NT2/D1 (cell line): ENCODE results near the gene RGS11.

Experiments used
- DNase-seq: peaks from one replicate; pipeline ENCODE4 v3.0.0-alpha.2; 2011; ENCODE audit warnings: low read depth, low spot score
- H3K27me3 ChIP-seq: 2 replicates; pipeline ENCODE4 v1.6.0; 2011; ENCODE audit warnings: mild to moderate bottlenecking; ENCODE audit not compliant: insufficient read length, insufficient read depth
- H3K36me3 ChIP-seq: 2 replicates; pipeline ENCODE4 v1.6.1; 2011; ENCODE audit warnings: mild to moderate bottlenecking, low read length, mixed read lengths; ENCODE audit not compliant: insufficient read depth, insufficient read length
- H3K4me1 ChIP-seq: 2 replicates; pipeline ENCODE4 v1.5.1; 2011; ENCODE audit not compliant: insufficient read depth, insufficient read length
- H3K4me3 ChIP-seq: 2 replicates; pipeline ENCODE4 v1.5.1; 2011; ENCODE audit warnings: low read depth; ENCODE audit not compliant: insufficient read length
- H3K9ac ChIP-seq: 2 replicates; pipeline ENCODE4 v1.6.0; 2011; ENCODE audit warnings: low read depth; ENCODE audit not compliant: insufficient read length
- H3K9me3 ChIP-seq: 2 replicates; pipeline ENCODE4 v1.5.1; 2011; ENCODE audit warnings: mild to moderate bottlenecking, low read length; ENCODE audit not compliant: insufficient read depth
- SUZ12 ChIP-seq: IDR thresholded peaks from 2 replicates; pipeline ENCODE4 v1.6.1; 2011; ENCODE audit not compliant: insufficient read length, insufficient read depth; ENCODE audit errors: extremely low read depth
- YY1 ChIP-seq: IDR thresholded peaks from 2 replicates; pipeline ENCODE4 v1.6.1; 2011; ENCODE audit not compliant: insufficient read length, insufficient read depth
- ZNF274 ChIP-seq: IDR thresholded peaks from 2 replicates; pipeline ENCODE4 v1.6.1; 2011; ENCODE audit warnings: mild to moderate bottlenecking, low read depth, low read length

RGS11 gene

GRCh38 chr16:305916-306626, 30.3 kb upstream of the RGS11 start:
- no peak overlapping the region for H3K9ac ChIP-seq
- no peak overlapping the region for H3K4me3 ChIP-seq
- peaks cover 83% of the 10 kb centered on the region for H3K36me3 ChIP-seq
- no peak for DNase-seq
- H3K9me3 ChIP-seq: no peaks in the 10 kb centered on the region
- peaks cover 8% of the 10 kb centered on the region for H3K4me1 ChIP-seq
- no peak for TF ChIP-seq ZNF274
- TF ChIP-seq YY1: no peak
- TF ChIP-seq SUZ12: no peak
- H3K27me3 ChIP-seq: no peaks in the 10 kb centered on the region

- Histone ChIP-seq H3K9me3 (no peaks in the 10 kb centered on the region), H3K27me3 (no peaks in the 10 kb centered on the region), H3K36me3 (peaks cover 77% of the 10 kb centered on the region), H3K4me1 (no peaks in the 10 kb centered on the region), H3K9ac (no peak overlapping the region), H3K4me3 (no peak overlapping the region)
- TF ChIP-seq ZNF274 (no peak), SUZ12 (no peak), YY1 (no peak)
- no peak for DNase-seq
These were observed 28.2 kb upstream of the RGS11 start for GRCh38 chr16:303760-304505.

GRCh38 chr16:301950-302349, 26.2 kb upstream of the RGS11 start:
- TF ChIP-seq ZNF274: no peak
- no peak for TF ChIP-seq SUZ12
- no peak for TF ChIP-seq YY1
- Histone ChIP-seq H3K9me3 (no peaks in the 10 kb centered on the region), H3K4me1 (no peaks in the 10 kb centered on the region), H3K9ac (no peak overlapping the region), H3K36me3 (peaks cover 73% of the 10 kb centered on the region), H3K4me3 (no peak overlapping the region), H3K27me3 (no peaks in the 10 kb centered on the region)
- DNase-seq: no peak

- no peaks in the 10 kb centered on the region for H3K9me3 ChIP-seq
- no peak overlapping the region for H3K9ac ChIP-seq
- no peaks in the 10 kb centered on the region for H3K4me1 ChIP-seq
- no peak for DNase-seq
- no peak for TF ChIP-seq ZNF274
- no peak for TF ChIP-seq YY1
- TF ChIP-seq SUZ12: no peak
- H3K4me3 ChIP-seq: no peak overlapping the region
- no peaks in the 10 kb centered on the region for H3K27me3 ChIP-seq
- peaks cover 73% of the 10 kb centered on the region for H3K36me3 ChIP-seq
These were observed 25.5 kb upstream of the RGS11 start for GRCh38 chr16:301235-301634.

GRCh38 chr16:297832-298231, 22.1 kb upstream of the RGS11 start:
- H3K4me3 ChIP-seq: no peak overlapping the region
- no peaks in the 10 kb centered on the region for H3K27me3 ChIP-seq
- H3K4me1 ChIP-seq: no peaks in the 10 kb centered on the region
- no peak overlapping the region for H3K9ac ChIP-seq
- TF ChIP-seq SUZ12: no peak
- no peak for TF ChIP-seq ZNF274
- no peak for TF ChIP-seq YY1
- DNase-seq: no peak
- H3K36me3 ChIP-seq: peaks cover 68% of the 10 kb centered on the region
- no peaks in the 10 kb centered on the region for H3K9me3 ChIP-seq

GRCh38 chr16:296806-297510, 21.2 kb upstream of the RGS11 start:
- DNase-seq: no peak
- Histone ChIP-seq H3K4me1 (no peaks in the 10 kb centered on the region), H3K4me3 (no peak overlapping the region), H3K9ac (no peak overlapping the region), H3K27me3 (no peaks in the 10 kb centered on the region), H3K9me3 (no peaks in the 10 kb centered on the region), H3K36me3 (peaks cover 68% of the 10 kb centered on the region)
- no peak for TF ChIP-seq SUZ12
- no peak for TF ChIP-seq YY1
- no peak for TF ChIP-seq ZNF274

GRCh38 chr16:296276-296675, 20.5 kb upstream of the RGS11 start:
- no peaks in the 10 kb centered on the region for H3K27me3 ChIP-seq
- no peak overlapping the region for H3K4me3 ChIP-seq
- no peak for DNase-seq
- H3K9ac ChIP-seq: no peak overlapping the region
- no peaks in the 10 kb centered on the region for H3K9me3 ChIP-seq
- TF ChIP-seq ZNF274 (no peak), SUZ12 (no peak), YY1 (no peak)
- H3K4me1 ChIP-seq: no peaks in the 10 kb centered on the region
- peaks cover 68% of the 10 kb centered on the region for H3K36me3 ChIP-seq
